ENCODE measurements around the gene PLAGL2. TPM values are rescaled to one million over a fixed set of nuclear protein-coding genes. Genes with fewer than 3 reads are reported as not detected.

The PLAGL2 gene
- total and polyA plus RNA-seq, 2 donors (not counting 1 experiment from before 2014, with no cell fraction given): 1.6 to 2.3 TPM

DNA sequence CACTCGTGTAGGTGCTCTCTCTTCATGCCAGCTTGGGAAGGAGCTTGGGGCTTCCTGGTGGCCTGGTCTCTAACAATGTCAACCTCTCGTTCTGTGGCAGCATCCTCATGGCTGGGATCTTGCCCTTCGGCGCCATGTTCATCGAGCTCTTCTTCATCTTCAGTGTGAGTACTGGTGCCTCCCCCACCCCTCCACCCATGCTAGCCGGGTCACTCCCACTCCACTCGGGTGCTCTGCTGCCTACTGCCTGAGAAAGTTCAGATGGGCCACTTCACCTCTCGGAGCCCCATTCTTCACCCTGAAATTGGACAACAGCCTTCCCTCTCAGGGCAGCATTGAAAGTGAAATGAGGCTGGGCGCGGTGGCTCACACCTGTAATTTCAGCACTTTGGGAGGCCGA, 49.2 kb downstream of the PLAGL2 start:
- H2AFZ ChIP-seq (ENCODE audit: low read length): no peak overlapping the region
- peaks cover 5% of the 10 kb centered on the region for H3K4me1 ChIP-seq (ENCODE audit: control insufficient read depth, extremely low read depth, insufficient read depth, low read length)
- no peak overlapping the region for H3K4me2 ChIP-seq (ENCODE audit: extremely low read depth, insufficient read depth, low read length)
- peaks cover 18% of the 10 kb centered on the region for H3K36me3 ChIP-seq (ENCODE audit: control insufficient read depth, insufficient read depth, low read length)
- no peaks in the 10 kb centered on the region for H3K27me3 ChIP-seq (ENCODE audit: control insufficient read depth, insufficient read depth, low read length)
- TF ChIP-seq EZH2 (IDR thresholded peaks at IDR 0.05; ENCODE audit: low read length, missing control alignments): no peak
- TF ChIP-seq, protein P1, sequence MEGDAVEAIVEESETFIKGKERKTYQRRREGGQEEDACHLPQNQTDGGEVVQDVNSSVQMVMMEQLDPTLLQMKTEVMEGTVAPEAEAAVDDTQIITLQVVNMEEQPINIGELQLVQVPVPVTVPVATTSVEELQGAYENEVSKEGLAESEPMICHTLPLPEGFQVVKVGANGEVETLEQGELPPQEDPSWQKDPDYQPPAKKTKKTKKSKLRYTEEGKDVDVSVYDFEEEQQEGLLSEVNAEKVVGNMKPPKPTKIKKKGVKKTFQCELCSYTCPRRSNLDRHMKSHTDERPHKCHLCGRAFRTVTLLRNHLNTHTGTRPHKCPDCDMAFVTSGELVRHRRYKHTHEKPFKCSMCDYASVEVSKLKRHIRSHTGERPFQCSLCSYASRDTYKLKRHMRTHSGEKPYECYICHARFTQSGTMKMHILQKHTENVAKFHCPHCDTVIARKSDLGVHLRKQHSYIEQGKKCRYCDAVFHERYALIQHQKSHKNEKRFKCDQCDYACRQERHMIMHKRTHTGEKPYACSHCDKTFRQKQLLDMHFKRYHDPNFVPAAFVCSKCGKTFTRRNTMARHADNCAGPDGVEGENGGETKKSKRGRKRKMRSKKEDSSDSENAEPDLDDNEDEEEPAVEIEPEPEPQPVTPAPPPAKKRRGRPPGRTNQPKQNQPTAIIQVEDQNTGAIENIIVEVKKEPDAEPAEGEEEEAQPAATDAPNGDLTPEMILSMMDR (conservative IDR thresholded peaks at IDR 0.05 in 1 of 2, IDR thresholded peaks at IDR 0.05 in 1 of 2; ENCODE audit: low read depth in 1 of 2, low read length in 2 of 2): no peak
- no peaks in the 10 kb centered on the region for H3K79me2 ChIP-seq (ENCODE audit: control insufficient read depth, insufficient read depth, low read length)
- H3K9ac ChIP-seq (ENCODE audit: insufficient read depth, low read length): no peak overlapping the region
- no peak overlapping the region for H3K27ac ChIP-seq (ENCODE audit: insufficient read depth, low read length)
- DNase-seq (ENCODE audit: low read depth in 2 of 2): no peak
- no peak overlapping the region for H3K4me3 ChIP-seq (replicated peaks in 1 of 4; ENCODE audit: control extremely low read depth in 1 of 4, insufficient read depth in 1 of 4, low read depth in 3 of 4, low read length in 4 of 4)
- H4K20me1 ChIP-seq (ENCODE audit: control insufficient read depth, extremely low read depth, insufficient read depth, low read length): no peaks in the 10 kb centered on the region
- H3K9me3 ChIP-seq (ENCODE audit: control insufficient read depth, insufficient read depth, low read depth, low read length): no peaks in the 10 kb centered on the region

DNA sequence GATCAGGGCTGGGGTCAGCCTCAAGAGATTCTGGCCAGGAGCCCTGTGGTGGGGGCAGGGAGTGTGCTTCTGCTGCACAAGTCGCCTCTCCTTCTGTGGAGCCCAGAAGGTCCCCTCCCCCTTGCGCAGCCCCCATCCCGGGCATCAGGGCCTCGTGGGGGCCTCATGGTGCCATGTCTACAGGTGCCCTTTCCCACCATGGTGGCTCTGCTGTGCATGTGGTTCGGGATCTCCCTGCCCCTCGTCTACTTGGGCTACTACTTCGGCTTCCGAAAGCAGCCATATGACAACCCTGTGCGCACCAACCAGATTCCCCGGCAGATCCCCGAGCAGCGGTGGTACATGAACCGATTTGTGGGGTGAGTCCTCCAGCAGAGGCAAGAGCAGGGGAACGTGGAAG, 49.9 kb downstream of the PLAGL2 start:
- Histone ChIP-seq H2AFZ (ENCODE audit: low read length) (no peak overlapping the region), H3K79me2 (ENCODE audit: control insufficient read depth, insufficient read depth, low read length) (no peaks in the 10 kb centered on the region), H3K4me1 (ENCODE audit: control insufficient read depth, extremely low read depth, insufficient read depth, low read length) (peaks cover 5% of the 10 kb centered on the region), H3K9ac (ENCODE audit: insufficient read depth, low read length) (no peak overlapping the region), H3K4me2 (ENCODE audit: extremely low read depth, insufficient read depth, low read length) (no peak overlapping the region), H3K27ac (ENCODE audit: insufficient read depth, low read length) (no peak overlapping the region), H3K36me3 (ENCODE audit: control insufficient read depth, insufficient read depth, low read length) (peaks cover 21% of the 10 kb centered on the region), H4K20me1 (ENCODE audit: control insufficient read depth, extremely low read depth, insufficient read depth, low read length) (no peaks in the 10 kb centered on the region), H3K4me3 (replicated peaks in 1 of 4; ENCODE audit: control extremely low read depth in 1 of 4, insufficient read depth in 1 of 4, low read depth in 3 of 4, low read length in 4 of 4) (no peak overlapping the region), H3K9me3 (ENCODE audit: control insufficient read depth, insufficient read depth, low read depth, low read length) (no peaks in the 10 kb centered on the region), H3K27me3 (ENCODE audit: control insufficient read depth, insufficient read depth, low read length) (no peaks in the 10 kb centered on the region)
- no peak for DNase-seq (ENCODE audit: low read depth in 2 of 2)
- TF ChIP-seq EZH2 (IDR thresholded peaks at IDR 0.05; ENCODE audit: low read length, missing control alignments): no peak
- TF ChIP-seq, protein P1 (conservative IDR thresholded peaks at IDR 0.05 in 1 of 2, IDR thresholded peaks at IDR 0.05 in 1 of 2; ENCODE audit: low read depth in 1 of 2, low read length in 2 of 2): no peak

DNA sequence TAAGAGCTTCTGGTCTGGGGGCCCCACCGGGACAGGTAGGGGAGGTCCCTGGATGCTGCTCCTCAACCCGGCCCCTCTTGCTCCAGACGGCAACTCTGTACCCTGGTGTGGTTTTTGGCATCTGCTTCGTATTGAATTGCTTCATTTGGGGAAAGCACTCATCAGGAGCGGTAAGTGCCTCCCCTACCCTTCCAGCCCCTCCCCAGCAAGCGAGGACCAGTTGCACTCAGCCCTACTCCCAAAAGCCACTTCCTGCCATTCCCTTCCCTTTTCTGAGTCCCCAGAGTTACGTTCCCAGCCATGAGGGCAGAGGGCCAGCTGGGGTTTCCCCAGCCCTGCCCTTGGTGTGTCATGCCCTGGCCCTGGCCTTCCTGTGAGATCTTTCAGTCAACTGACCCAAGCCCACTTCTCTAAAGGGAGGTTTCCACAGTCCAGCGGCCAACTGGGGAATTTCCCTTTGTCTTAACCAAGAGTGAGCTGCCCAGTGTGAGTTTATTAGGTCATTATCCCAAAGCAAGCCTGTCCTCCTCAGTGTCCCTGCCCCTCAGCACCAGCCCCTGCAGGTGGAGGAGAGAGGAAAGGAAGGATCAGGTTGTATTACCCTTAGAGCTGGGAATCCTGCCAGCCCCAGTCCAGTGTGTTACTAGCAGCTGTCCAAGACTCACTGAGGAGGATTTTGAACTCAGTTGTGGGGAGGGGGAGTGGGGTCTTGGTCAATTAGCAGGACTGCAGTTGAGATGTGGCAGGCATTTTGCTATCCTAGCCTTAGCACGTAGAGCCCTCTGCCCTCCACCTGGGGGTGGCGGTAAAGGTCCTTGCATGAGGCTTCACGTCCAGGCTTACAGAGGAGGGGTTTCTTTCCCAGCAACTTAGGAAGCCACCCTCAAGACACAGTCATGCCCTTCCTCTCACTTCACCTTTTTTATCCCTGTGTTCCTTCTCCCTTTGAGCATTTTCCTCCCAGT, 52.2 kb downstream of the PLAGL2 start:
- H3K27ac ChIP-seq (ENCODE audit: insufficient read depth, low read length): peak overlapping the region; percentile 54
- no peaks in the 10 kb centered on the region for H3K27me3 ChIP-seq (ENCODE audit: control insufficient read depth, insufficient read depth, low read length)
- TF ChIP-seq EZH2 (IDR thresholded peaks at IDR 0.05; ENCODE audit: low read length, missing control alignments): no peak
- TF ChIP-seq, protein P1 (conservative IDR thresholded peaks at IDR 0.05 in 1 of 2, IDR thresholded peaks at IDR 0.05 in 1 of 2; ENCODE audit: low read depth in 1 of 2, low read length in 2 of 2): no peak
- H3K9ac ChIP-seq (ENCODE audit: insufficient read depth, low read length): no peak overlapping the region
- H3K79me2 ChIP-seq (ENCODE audit: control insufficient read depth, insufficient read depth, low read length): no peaks in the 10 kb centered on the region
- H4K20me1 ChIP-seq (ENCODE audit: control insufficient read depth, extremely low read depth, insufficient read depth, low read length): no peaks in the 10 kb centered on the region
- DNase-seq (ENCODE audit: low read depth in 2 of 2): peak; percentile 75 to 81
- no peak overlapping the region for H3K4me2 ChIP-seq (ENCODE audit: extremely low read depth, insufficient read depth, low read length)
- no peaks in the 10 kb centered on the region for H3K9me3 ChIP-seq (ENCODE audit: control insufficient read depth, insufficient read depth, low read depth, low read length)
- no peak overlapping the region for H2AFZ ChIP-seq (ENCODE audit: low read length)
- peaks cover 20% of the 10 kb centered on the region for H3K36me3 ChIP-seq (ENCODE audit: control insufficient read depth, insufficient read depth, low read length)
- no peak overlapping the region for H3K4me3 ChIP-seq (replicated peaks in 1 of 4; ENCODE audit: control extremely low read depth in 1 of 4, insufficient read depth in 1 of 4, low read depth in 3 of 4, low read length in 4 of 4)
- H3K4me1 ChIP-seq (ENCODE audit: control insufficient read depth, extremely low read depth, insufficient read depth, low read length): peaks cover 5% of the 10 kb centered on the region

Data from fibroblast of lung (primary cell).